Heart right ventricle (tissue), 16 donors: ENCODE results near the gene YPEL4. TPM values are rescaled to one million over a fixed set of nuclear protein-coding genes. Genes with fewer than 3 reads are reported as not detected.

Experiments used
- ATAC-seq, 8 donors: fragments of 200-7000 bp; cut with Tn5 transposase; one replicate each; pipeline ENCODE4 v1.9.1; 2020; ENCODE audit warnings: mild to moderate bottlenecking in 8 of 8, moderate library complexity in 8 of 8, moderate number of reproducible peaks in 1 of 8
- DNase-seq, 2 donors: peaks; one replicate each; pipeline ENCODE4 v3.0.0-alpha.2; 2020
- H3K27ac ChIP-seq, 10 donors: fragments of 200-600 bp; sonication (generic) in 2 of 10; one replicate each; pipeline versions ENCODE4 v1.5.0 to v1.8.0; 2020 to 2022; ENCODE audit warnings: mild to moderate bottlenecking in 3 of 10
- H3K27me3 ChIP-seq, 7 donors: fragments of 200-600 bp; one replicate each; pipeline ENCODE4 v1.8.0; 2021 to 2022; ENCODE audit warnings: mild to moderate bottlenecking in 2 of 7
- H3K36me3 ChIP-seq, 9 donors: fragments of 200-600 bp; sonication (generic) in 1 of 9; one replicate each; pipeline versions ENCODE4 v1.5.0 to v1.8.0; 2020 to 2022; ENCODE audit warnings: mild to moderate bottlenecking in 2 of 9
- H3K4me1 ChIP-seq, 9 donors: fragments of 200-600 bp; sonication (generic) in 1 of 9; one replicate each; pipeline versions ENCODE4 v1.5.0 to v1.8.0; 2020 to 2022; ENCODE audit warnings: mild to moderate bottlenecking in 4 of 9
- H3K4me3 ChIP-seq, 10 donors: fragments of 200-600 bp; sonication (generic) in 2 of 10; one replicate each; pipeline versions ENCODE4 v1.5.0 to v1.8.0; 2020 to 2022; ENCODE audit warnings: mild to moderate bottlenecking in 7 of 10, moderate library complexity in 2 of 10
- H3K9me3 ChIP-seq, 11 donors: fragments of 200-600 bp in 10 of 11; sonication (generic) in 2 of 11; one replicate each; pipeline versions ENCODE4 v1.5.0 to v1.8.0; 2013 to 2022; ENCODE audit warnings: mild to moderate bottlenecking in 2 of 11, control low read depth in 1 of 11, moderate library complexity in 1 of 11
- WGBS, 2 donors: extraction: QIAGEN DNeasy Blood & Tissue Kit; methylation state at CpG; one replicate each; pipeline ENCODE4 v1.1.7; 2013; ENCODE audit warnings: inconsistent platforms in 1 of 2; 5-methylcytosine and 5-hydroxymethylcytosine counted together
- intact Hi-C, 10 donors: fragments of 100-400 bp; cut with DNase I; formaldehyde crosslinking; loops; one replicate each; pipeline versions ENCODE4 v1.11.1 to v1.14.2; 2022
- polyA plus RNA-seq, 2 donors: library from polyadenylated mRNA; stranded (reverse); fragments of 200-250 nt; gene quantifications; one replicate each; pipeline ENCODE4 v1.2.3, GENCODE V29; 2013
- total RNA-seq, 10 donors: library from RNA; stranded (reverse); fragmentation: NEBNext Ultra II Directional in 3 of 10; extraction: Animal tissue kit (Norgen Biotek cat#: 25700) in 3 of 10; gene quantifications; one replicate each; pipeline versions ENCODE4 v1.2.1 to v1.2.4, GENCODE V29; 2021 to 2023
- TF ChIP-seq, protein P1 (sequence below), 9 donors: fragments of 200-600 bp; sonication (generic) in 2 of 9; IDR thresholded peaks; one replicate each; pipeline versions ENCODE4 v1.5.0 to v1.8.0; 2021 to 2022; ENCODE audit warnings: antibody characterized with exemption in 9 of 9, mild to moderate bottlenecking in 5 of 9, moderate library complexity in 1 of 9
- donor health status: Arrhythmogenic right ventricular cardiomyopathy.
- donor health status: ischemic (EF 13 %, LVEDD 7.1; RV severe dilation, severe dysfunction).
- donor health status: healthy with polysubstance abuse.
- donor health status: DM: no; HTN: yes; CAD: no.
- donor health status: DM: no; HTN: no; CAD: no.
- donor health status: ischemic (EF 25% LVEDD 6.9; RV normal size, moderate dysfunction).
- donor health status: ischemic (EF 25% LVEDD 5.7; RV mildly dilated, moderate dysfunction).
- donor health status: healthy.
- donor health status: DM: yes; HTN: yes; CAD: no.
- donor health status: Ischemic cardiomyopathy.
- donor health status: ischemic (EF 35%, LVEDD 5.7; RV mildly dilated, moderate dysfunction).
- donor health status: nonischemic (EF 11% LVEDD 7.7; RV severe dilation, severe dysfunction).
- donor health status: DM: yes; HTN: yes; CAD: no.
- donor health status: PGD.
- donor health status: ischemic (EF 29% LVEDD 5.4; RV normal size, mild dysfunction).
- donor health status: nonischemic (EF 23%, LVEDD 6.1; RV moderate dilation, normal function).

The YPEL4 gene
- total and polyA plus RNA-seq, 12 donors, result 0.17 to 3.4 (median 0.55) TPM; not detected in 1

DNA sequence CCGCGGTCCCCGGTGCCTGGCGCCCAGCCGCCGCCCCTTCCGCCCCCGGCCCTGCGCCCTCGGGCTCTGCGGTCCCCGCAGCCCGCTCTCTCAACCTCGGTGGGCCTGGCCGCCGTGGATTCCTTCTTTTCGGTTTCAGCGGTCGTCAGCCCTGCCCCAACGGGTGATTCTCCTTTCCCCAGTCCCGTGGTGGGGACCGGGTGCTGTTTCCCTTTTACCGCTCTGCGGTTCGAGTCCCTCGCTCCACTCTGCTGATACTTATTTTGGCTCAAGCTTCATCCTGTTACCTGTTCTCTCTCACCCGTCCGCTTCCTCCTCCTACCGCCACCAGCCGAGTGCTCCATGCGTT lies 18.7 kb upstream of the YPEL4 start:
- intact Hi-C loops, result loop anchor here in 3 of 10 donors (5.0 kb wide), 1 partner anchor 44 kb away; the partner anchor contains the start of genes MED19 (in 3 of the 3) and TMX2 (in 3 of the 3)
- peaks cover 0 to 23% (median 12%) of the 10 kb centered on the region in 9 donors for H3K36me3 ChIP-seq
- no peaks in the 10 kb centered on the region for H3K27me3 ChIP-seq
- H3K9me3 ChIP-seq, result no peaks in the 10 kb centered on the region
- ATAC-seq, result peak in 4 of 8 donors; percentile 1 to 21 (median 8)
- TF ChIP-seq, protein P1, sequence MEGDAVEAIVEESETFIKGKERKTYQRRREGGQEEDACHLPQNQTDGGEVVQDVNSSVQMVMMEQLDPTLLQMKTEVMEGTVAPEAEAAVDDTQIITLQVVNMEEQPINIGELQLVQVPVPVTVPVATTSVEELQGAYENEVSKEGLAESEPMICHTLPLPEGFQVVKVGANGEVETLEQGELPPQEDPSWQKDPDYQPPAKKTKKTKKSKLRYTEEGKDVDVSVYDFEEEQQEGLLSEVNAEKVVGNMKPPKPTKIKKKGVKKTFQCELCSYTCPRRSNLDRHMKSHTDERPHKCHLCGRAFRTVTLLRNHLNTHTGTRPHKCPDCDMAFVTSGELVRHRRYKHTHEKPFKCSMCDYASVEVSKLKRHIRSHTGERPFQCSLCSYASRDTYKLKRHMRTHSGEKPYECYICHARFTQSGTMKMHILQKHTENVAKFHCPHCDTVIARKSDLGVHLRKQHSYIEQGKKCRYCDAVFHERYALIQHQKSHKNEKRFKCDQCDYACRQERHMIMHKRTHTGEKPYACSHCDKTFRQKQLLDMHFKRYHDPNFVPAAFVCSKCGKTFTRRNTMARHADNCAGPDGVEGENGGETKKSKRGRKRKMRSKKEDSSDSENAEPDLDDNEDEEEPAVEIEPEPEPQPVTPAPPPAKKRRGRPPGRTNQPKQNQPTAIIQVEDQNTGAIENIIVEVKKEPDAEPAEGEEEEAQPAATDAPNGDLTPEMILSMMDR (IDR thresholded peaks at IDR 0.05), result no peak
- no peak for DNase-seq
- peak overlapping the region; percentile 75 to 100 (median 82) for H3K4me3 ChIP-seq
- 0% methylated on average over 30 to 31 of the region's 31 CpGs for WGBS, 2 donors
- peaks cover 0 to 43% (median 29%) of the 10 kb centered on the region in 9 donors for H3K4me1 ChIP-seq
- peak overlapping the region; percentile 87 to 99 (median 97) for H3K27ac ChIP-seq

DNA sequence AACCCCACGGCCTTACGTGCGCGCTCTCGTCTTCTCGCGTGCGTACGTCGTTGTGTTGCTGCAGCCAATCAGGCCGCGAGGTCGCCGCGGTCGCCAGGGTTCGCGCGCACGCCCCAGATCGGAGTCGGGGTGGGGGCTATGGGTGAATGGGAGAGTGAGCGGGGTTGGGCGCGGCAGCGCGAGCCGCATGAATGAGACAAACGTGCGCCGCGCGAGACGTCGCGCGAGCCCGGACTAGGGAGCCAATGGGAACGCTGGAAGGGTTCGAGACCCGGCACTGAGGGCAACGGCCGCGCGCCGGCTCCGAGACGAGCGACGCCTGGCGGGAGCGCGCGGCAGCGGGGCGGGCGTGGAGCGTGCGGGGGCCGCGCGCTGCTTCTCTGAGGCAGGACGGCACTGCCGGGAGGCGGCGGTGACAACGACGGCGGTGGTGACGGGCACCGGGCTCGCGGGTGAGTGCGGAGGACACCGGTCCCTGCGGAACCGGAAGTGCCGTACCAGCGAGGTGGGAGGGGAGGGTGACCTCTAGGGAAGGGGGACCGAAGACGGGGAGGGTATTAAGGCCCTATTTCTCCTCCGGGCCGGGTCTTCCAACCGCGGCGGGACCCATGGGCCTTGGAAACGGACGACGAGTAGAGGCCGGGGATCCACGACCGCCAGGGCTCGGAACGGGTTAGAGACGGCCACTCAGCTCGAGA lies 18.2 kb upstream of the YPEL4 start, which contains the start of gene ZDHHC5:
ZDHHC5 (plus strand) TSS at position 379 of the 698 bp plus-strand sequence. CDS start 4,977 bp downstream, outside the sequence.
- ATAC-seq (peak; percentile 94 to 97 (median 97)), DNase-seq (peak; percentile 99)
- intact Hi-C loops, result loop anchor here in 4 of 10 donors (1.0 to 5.0 kb wide), 4 partner anchors 11 to 911 kb away; partner anchors contain the start of genes MED19 (in 4 of the 4), TMX2 (in 4 of the 4), CLP1 (in 3 of the 4) and ZFP91 (in 2 of the 4)
- Histone ChIP-seq H3K4me3 (peak within 1 kb of the TSS; percentile 75 to 100 (median 82)), H3K4me1 (peaks cover 0 to 43% (median 27%) of the 10 kb centered on the region in 9 donors), H3K9me3 (no peaks in the 10 kb centered on the region), H3K27ac (peak within 1 kb of the TSS; percentile 87 to 99 (median 97)), H3K27me3 (no peaks in the 10 kb centered on the region), H3K36me3 (peaks cover 0 to 22% (median 7%) of the 10 kb centered on the region in 9 donors)
- WGBS, 2 donors, result 0% methylated on average over 92 to 96 of the region's 96 CpGs
- TF ChIP-seq, protein P1 (IDR thresholded peaks at IDR 0.05), result peak; percentile 3 to 76 (median 62)

DNA sequence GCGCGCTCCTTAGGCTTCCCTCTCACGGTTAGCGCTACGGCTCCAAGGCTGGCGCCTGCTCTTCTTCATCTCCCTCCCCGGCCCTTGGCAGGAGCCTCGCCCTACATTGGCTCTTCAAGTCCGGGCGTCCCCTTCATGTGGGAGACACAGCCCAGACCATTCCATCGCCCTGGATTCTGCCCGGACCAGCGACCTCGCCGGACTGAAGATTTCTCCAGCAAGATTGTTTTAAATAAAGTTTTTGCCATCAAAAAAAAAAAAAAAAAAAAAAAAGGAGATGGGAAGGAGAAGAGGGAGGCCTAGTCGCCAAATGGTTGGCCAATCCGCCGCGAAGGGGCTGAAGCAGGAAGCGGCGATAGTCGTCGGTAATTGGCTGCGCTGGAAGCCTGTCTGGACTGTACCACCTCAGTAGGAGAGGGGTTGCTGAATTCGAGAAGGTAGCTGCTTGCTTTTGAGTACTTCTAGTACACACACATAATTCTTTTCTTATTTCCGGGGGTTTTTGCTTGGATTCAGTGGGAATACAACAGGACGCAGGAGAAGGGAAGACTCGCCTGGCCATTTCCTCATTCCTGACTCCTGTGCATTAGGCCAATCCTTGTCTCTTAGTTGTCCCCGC lies 17.5 kb upstream of the YPEL4 start:
- H3K36me3 ChIP-seq, result peaks cover 0 to 22% (median under 1%) of the 10 kb centered on the region in 9 donors
- no peaks in the 10 kb centered on the region for H3K9me3 ChIP-seq
- ATAC-seq (peak; percentile 85 to 96 (median 92)), DNase-seq (peak; percentile 96 to 98)
- peak overlapping the region; percentile 66 to 100 (median 79) for H3K4me3 ChIP-seq
- no peaks in the 10 kb centered on the region for H3K27me3 ChIP-seq
- peak overlapping the region; percentile 87 to 99 (median 97) for H3K27ac ChIP-seq
- H3K4me1 ChIP-seq, result peaks cover 0 to 43% (median 26%) of the 10 kb centered on the region in 9 donors
- TF ChIP-seq, protein P1 (IDR thresholded peaks at IDR 0.05), result no peak
- intact Hi-C loops, result loop anchor here in 4 of 10 donors (1.0 to 5.0 kb wide), 4 partner anchors 10 to 912 kb away; partner anchors contain the start of genes MED19 (in 4 of the 4), TMX2 (in 4 of the 4), CLP1 (in 3 of the 4) and ZFP91 (in 2 of the 4)
- 0% methylated on average over 29 of the region's 29 CpGs for WGBS, 2 donors

DNA sequence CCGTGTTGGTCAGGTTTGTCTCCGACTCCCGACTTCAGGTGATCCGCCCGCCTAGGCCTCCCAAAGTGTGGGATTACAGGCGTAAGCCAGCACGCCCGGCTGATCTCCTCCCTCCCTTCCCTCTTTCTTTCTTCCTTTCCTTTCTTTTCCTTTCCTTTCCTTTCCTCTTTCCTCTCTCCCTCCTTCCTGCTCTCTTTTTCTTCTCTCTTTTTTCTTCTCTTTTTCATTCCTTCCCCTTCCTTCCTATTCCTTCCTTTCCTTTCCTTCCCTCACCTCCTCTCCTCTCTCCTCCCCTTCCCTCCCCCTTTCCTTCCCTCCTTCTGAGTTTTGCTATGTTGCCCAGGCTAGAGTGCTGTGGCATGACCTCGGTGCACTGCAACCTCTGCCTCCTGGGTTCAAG lies 14.3 kb upstream of the YPEL4 start:
- Histone ChIP-seq H3K4me1 (peaks cover 0 to 20% (median 11%) of the 10 kb centered on the region in 9 donors), H3K27me3 (no peaks in the 10 kb centered on the region), H3K27ac (no peak overlapping the region), H3K9me3 (no peaks in the 10 kb centered on the region), H3K36me3 (peaks cover 0 to 42% (median 26%) of the 10 kb centered on the region in 9 donors), H3K4me3 (no peak overlapping the region)
- intact Hi-C loops, result no loop called here
- DNase-seq (no peak), ATAC-seq (no peak)
- TF ChIP-seq, protein P1 (IDR thresholded peaks at IDR 0.05), result no peak
- WGBS, 2 donors, result 79 to 84% methylated on average over 9 of the region's 9 CpGs
